ENCODE results near the gene DPH7.
A peak's percentile ranks its signal among the peaks of the same experiment; 100 is the strongest.
"Not testable (repeated sequence)": the region's sequence is repeated elsewhere in the genome, so short reads cannot be mapped to it uniquely, and the experiment has no call there.

Gene DPH7

DNA sequence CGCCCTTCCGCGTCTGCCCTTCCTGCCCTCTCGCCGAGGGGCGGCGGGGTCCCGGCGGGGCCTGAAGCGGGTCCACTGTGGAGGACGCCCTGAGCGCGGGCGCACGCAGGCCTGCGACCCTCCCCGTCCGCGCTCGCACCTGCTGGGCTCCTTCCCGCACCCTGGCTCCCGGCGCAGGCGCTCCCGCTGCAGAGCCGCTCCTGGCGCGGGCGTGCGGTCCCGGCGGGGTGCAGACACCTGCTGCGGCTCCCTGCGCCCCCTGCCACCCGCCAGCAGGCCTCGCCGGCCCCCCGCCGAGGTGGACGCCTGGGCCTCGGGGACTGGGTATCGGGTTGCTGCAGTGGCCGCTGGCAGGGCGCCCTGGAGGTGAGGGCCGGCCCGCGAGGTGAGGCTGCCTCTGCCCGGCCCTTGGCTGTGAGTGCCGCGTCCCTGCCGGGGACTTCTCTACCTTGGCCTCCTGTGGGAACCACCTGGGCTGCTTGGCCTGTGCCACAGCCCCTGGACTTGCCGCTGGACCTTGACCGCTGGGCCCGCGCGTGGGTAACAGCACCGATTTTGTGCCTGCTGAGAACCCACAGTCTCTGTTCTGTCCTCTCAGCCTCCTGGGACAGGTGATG lies 27.4 kb upstream of the DPH7 start:
- peak in 1 of 2 experiments; percentile 31 for DNase-seq

DNA sequence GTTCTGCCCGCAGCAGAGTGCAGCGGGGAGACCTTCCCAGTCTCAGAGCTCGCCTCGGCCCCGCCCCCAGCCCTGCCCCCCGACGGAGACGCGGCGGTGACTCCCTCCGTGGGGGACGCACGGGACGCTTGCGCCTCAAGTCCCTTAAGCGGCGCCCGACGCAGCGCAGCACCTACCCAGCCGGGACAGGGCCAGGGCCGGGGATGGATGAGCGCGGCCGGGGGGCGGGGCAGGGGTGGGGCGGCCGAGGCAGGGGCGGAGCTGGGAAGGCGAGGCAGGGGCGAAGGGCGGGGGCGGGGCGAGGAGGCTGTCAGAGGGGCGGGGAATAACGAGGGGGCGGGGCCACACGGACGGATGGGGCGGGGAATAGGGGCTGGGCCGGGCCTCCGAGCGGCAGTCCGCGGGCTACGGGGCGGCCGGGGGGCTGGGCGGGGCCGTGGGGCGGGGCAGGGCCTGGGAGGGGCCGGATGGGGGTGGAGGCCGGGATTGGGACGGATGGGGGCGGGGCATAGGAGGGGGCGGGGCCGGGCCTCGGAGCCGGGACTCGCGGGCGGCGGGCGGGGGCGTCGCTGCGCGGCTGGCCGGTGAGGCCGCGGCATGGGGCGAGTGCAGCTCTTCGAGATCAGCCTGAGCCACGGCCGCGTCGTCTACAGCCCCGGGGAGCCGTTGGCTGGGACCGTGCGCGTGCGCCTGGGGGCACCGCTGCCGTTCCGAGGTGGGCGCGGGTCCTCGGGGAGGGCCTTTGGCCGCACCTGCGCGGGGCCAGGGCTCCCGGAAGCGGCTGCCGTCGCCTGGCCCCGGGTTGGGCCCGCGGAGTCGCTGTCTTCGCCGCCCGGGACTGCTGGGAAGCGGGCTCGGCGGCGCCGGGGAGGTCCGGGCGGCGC lies 26.6 kb upstream of the DPH7 start, which contains the start of gene ARRDC1:
ARRDC1 (plus strand) TSS at position 566 of the 884 bp plus-strand sequence; CDS start at position 598, 32 bp downstream.
- peak; percentile 66 to 82 for DNase-seq

DNA sequence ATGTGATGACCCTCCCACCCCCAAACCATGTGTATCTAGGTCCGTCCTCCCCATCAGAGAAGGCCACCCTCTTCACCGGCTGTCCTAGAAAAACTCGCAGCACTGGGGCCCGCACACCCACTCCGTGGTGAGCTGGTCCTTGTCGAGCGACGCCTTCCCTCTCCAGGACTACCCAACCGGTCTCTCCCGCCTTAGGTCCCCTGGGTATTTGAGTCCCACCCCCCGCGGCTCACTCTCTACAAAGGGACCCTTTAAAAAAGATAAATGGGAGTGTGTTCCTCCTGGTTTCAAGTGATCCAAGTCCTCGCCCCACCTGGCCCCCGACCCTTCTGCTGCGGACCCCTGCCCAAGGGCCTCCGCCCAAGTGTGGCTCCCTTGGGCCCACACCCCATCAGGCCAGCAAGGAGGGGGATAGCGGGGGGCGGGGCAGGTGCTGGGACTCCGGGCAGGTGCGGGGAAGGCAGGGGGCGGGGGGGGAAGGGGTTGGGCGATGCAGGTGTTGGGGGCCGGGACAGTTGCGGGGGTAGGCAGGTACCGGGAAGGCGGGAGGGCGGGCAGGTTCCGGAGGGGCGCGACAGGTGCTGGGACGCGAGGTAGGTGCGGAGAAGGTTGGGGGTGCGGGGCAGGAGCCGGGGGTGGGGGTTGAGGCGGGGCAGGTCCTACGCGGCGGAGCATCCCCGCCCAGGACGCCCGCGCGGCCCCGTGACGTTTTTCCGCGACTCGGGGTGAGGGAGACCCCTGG lies 25.8 kb upstream of the DPH7 start:
- DNase-seq, result no peak

DNA sequence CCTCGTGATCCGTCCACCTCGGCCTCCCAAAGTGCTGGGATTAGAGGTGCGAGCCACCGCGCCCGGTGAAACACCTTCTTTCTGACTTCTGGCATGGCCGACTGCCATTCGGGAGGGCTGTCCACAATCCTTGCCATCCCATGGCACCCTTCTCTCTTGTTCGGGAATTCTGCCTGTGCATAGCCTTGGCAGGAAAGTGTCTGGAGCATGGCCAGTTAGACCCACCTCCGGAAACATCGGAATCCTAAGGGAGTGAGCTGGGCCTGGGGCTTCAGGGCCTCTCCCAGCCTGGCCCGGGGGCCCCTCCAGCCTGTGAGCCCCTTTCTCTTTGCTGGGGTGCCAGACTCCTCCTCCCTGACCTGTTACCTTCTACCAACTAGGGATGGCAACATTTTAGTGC lies 25.2 kb upstream of the DPH7 start:
- no peak for DNase-seq

DNA sequence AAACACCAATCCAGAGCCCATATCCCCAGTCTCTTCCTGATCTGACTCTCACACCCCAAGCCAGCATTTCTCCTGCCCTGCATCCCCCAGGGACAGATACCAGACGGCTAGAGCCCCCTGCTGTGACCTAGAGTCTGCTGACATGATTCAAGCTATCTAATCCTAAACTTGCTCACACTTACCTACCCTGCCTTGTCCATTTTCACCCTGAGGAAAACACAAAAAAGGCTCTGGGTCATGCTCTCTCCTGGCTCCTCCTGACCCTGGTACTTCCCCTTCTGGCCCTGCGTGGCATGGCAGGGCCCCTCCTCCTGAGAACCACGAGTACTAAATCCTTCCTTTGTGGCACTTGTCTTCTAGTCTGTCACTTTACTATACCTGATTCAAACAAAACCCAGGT lies 23.9 kb upstream of the DPH7 start:
- no peak for DNase-seq

DNA sequence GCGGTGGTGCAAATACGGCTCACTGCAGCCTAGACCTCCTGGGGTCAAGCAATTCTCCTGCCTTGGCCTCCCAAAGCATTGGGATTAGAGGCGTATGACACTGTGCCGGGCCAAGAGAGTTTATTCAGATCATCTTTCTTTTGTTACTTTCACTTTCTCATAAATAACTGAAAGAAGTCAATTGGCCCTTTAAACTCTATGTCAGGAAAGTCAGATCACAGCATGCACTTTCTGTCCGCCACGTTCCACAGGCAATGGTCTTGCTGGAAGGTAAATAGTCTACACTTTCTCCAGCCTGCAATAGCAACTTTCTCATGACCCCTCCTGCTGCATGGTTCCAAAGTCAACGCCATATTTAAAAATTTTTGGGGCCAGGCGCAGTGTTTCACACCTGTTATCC lies 20.2 kb upstream of the DPH7 start:
- DNase-seq, result no peak

DNA sequence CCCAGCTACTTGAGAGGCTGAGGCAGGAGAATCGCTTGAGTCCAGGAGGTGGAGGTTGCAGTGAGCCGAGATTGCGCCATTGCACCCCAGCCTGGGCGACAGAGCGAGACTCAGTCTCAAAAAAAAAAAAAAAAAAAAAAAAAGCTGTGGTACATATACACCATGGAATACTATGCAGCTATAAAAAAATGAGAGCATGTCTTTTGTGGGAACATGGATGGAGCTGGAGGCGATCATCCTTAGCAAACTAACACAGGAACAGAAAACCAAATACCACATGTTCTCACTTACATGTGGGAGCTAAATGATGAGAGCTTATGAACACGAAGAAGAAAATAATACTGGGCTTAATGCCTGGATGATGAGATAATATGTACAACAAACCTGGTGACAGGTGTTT lies 17.9 kb upstream of the DPH7 start:
- DNase-seq, result not testable (repeated sequence)

DNA sequence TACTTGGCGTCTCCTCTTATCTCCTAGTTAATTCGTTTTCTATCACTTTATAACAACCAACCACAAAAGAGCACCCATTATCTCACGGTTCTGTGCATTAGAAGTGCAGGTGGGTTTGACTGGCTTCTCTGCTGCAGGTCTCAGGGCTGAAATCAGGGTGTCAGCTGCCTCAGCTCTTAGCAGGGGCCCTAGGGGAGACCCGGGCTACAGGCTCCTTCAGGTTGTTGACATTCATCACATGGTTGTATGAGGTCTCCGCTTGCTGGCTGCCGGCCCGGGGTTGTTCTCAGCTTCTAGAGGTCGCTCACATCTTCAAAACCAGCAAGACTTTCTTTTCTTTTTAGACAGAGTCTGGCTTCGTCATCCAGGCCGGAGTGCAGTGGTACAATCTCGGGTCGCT lies 14.5 kb upstream of the DPH7 start:
- no peak for DNase-seq

DNA sequence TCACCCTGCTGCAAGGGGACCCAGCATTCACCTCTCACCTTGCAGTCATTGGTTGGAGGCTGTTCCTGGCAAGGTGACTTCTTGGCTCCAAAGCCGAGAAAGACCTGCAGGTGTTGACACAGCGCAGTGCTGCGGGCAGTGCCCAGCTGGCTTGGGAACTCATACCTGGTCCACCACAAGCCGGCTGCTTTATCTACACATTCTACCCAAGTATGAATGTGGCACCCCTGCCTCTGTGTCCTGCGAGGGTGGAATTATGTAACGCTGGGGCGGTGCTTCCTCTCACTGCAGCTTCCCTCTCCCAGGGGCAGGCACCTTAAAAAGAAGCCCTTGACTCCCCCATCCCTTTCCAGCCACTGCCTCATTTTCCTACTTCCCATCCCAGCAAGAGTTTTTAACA lies 14.0 kb upstream of the DPH7 start:
- no peak for DNase-seq

DNA sequence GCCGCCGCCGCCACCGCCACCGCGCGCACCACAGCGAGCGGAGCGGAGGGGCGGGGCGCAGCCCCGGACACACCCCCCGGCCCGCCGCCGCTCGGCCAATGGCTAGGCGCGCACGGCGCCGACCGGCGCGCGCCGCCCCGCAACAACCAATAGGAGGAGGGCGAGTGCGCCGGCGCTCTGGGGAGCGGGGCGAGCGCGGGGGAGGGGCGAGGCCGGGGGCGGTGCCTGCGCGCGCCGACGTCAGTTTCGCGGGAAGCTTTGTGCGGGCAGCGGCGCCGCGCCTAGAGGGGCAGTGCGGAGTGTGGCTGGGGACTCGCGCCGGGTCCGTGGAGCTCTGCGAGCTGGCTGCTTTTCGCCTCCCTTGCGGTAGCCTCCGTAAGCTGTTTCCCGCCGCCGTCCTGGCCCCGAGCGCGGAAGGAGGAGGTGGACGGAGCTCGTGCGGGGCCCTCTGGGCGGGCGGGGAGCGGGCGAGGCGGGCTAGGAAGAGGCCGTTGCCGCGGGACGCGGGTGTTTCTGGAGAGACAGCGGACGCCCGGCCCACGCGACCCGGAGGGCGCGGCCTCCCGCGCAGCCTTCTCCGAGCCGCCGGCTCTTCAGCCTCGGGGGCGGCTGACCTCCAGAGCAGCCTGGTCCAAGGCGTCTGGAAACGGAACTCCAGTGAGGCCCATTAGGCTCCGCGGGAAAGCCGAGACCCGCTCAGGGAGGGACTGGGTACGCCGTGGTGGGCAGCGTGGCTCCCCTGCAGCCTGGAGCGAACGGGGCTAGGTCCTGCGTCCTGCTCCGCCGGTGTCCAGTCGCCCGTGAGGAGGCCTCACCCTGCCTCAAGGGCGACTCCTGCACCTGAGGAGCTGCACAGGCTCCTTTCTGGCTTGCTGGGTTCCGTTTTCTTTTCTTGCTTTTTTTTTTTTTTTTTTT lies 12.0 kb upstream of the DPH7 start, which contains the start of gene ZMYND19:
ZMYND19 (minus strand) TSS at position 44 of the 915 bp plus-strand sequence. CDS start 249 bp downstream, outside the sequence.
- peak; percentile 87 to 88 for DNase-seq

DNA sequence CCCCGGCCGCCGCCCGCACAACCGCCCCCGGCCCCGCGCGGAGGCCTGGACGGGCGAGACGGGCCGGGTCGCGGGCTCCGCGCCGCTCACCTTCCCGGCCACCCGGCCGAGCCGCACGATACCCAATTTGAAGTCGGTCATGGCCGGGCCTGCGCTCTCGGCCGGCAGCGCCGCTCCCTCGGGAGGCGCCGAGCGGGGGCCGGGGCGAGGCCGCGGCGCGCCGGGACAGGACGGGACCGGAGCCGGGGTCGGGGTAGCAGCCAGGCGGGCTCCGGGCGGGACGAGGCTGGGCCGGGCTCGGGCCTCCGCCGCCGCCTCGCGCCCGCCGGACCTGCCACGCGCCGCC lies 11.4 kb upstream of the DPH7 start:
- DNase-seq, result no peak

DNA sequence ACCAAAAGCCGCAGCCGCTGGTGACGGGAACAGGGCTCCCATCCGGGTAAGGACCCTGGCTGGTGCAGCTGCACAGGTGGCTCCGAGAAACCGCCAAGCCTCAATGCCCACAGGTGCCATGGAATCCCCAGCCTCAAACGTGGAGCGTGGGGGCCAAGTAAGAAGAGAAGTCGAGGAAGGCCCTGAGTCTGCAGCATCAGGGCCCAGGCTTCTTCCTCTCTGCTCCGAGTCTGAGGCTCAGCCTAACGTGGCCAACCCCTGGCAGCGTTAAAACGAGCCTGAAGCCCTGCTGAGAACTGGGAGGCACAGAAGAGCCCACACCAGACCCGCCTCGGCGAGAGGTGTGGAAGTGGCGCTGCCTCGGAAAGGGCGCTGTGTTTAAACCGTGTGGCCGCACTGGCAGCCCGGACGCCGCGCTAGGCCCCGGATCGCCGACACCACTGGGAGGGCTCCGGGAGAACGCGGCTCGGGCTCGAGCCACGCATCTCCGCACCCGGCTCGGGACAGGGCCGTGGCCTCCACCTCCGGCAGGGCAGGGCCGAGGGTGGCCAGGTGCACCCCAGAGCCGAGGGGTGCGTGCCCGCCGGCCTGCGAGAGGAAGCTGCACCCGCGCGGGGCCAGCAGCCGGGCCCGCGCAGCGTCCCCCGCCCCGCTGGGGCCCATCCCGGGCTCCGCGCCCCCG lies 10.9 kb upstream of the DPH7 start:
- peak in 1 of 2 experiments; percentile 13 for DNase-seq

DNA sequence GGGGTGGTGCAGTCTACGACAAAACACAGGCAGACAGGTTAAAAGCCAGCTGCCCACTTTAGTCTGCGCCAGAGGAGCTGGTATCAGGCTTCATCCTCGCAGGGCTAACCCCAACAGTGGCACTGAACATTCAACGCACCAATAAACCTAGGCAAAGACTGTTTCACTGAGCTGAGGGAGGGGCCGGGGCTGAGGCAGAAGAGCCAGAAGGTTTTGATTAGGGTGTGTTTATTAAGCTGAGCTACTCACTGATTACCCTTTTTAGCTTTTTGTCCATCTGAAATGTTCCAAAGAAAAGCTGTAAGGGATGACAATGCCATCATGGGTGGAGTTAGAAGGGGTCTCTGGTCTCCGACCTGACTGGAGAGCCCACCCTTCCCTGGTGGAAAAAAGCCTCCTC lies 10.2 kb upstream of the DPH7 start:
- no peak for DNase-seq

DNA sequence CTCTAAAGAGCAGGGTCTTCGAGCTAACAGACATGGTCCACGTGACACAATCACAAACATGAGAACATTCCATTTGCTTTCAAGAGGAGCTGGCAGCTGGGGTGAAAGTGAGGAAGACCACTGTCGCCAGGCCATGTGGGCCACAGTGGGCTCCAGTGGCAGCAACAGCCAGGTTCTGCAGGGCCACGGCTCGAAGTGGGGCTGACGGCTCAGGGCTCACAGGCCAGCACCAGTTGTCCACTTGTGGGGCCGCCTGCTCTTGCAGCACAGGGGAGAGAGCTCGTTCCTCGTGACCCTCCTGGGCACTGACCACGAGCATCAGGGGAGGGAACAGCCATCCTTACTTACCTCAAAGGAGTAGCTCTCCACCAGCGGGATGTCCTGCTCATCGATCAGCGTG lies 9.6 kb upstream of the DPH7 start:
- no peak for DNase-seq

DNA sequence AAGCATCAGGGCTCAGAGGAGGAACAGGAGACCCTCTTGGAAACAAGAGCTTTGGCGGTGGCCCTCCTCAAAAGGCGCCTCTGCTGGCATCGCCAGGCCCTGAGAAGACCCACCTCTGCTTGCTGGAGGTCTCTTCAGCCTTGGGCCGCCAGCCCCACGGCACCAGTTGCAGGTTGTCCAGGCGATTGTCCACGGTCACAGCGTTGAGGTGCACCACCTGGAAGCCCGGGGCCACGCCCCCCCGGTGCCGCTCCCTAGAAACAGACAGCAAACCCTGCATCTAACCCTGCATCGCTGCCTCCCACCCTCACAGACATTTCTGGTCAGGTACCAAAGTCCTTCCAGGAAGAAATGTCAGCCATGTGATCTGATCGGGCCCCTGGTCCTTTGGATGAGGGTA lies 8.1 kb upstream of the DPH7 start:
- no peak for DNase-seq

DNA sequence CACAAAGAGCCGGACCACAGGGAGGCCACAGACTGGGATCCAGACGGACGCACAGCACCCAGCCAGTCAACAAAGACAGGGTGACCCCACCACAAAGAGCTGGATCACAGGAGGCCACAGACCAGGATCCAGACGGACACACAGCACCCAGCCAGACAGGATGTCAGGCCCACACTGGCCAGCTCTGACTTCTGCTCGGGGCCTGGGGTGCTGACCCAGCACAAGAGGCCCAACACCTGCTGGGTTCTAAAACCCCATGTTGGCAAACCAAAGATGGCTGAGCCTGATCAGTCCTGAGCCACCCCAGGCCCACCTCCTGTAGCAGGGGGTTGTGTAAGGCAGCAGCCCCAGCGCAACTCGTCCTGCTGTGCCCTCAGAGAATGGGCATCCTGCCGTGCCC lies 5.2 kb upstream of the DPH7 start:
- DNase-seq, result no peak

DNA sequence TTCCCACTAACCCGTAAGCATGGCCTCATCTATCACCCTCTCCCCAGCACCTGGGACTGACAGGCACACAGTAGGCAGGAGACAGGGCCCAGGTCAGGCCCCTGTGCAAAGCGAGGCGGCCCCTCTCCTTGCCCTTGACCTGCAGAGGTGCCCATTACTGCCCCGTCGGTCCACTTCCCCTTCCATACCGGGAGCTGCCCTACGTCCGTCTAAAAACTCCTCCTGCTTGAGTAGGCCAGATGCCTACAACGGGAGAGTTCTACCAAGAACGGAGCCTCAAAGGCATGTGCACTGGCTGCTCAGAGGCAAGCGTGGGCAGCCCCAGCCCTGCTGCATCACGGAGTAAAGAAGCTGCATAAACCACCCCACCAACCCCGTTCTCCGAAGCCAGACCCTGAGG lies 4.6 kb upstream of the DPH7 start:
- DNase-seq, result no peak

DNA sequence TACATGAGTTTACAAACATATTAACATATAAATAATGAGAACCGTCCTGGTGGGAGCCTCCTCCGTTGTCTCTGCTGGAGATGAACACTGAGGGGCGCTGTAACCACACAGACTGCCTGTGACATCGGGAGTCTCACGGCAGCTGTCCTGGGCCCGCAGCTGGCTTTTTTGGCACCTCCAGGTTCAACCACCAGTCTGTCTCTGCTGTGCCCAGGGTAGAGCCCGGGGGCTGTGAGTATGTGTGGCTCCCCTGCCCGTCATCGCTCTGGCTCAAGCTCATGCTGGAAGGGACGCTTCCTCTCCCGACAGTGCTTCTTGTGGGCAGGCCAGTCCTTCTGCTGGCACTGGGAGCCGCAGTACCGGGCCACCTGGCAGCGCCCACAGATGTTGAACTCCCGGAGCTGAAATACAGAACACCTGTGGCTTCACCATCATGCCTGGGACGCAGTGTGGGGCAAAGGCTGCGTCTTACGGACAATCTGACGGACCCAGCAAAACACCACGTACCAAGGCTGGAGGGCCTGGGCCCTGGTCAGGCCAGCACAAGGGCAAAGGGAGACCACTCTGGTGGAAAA lies 3.6 kb upstream of the DPH7 start:
- no peak for DNase-seq

DNA sequence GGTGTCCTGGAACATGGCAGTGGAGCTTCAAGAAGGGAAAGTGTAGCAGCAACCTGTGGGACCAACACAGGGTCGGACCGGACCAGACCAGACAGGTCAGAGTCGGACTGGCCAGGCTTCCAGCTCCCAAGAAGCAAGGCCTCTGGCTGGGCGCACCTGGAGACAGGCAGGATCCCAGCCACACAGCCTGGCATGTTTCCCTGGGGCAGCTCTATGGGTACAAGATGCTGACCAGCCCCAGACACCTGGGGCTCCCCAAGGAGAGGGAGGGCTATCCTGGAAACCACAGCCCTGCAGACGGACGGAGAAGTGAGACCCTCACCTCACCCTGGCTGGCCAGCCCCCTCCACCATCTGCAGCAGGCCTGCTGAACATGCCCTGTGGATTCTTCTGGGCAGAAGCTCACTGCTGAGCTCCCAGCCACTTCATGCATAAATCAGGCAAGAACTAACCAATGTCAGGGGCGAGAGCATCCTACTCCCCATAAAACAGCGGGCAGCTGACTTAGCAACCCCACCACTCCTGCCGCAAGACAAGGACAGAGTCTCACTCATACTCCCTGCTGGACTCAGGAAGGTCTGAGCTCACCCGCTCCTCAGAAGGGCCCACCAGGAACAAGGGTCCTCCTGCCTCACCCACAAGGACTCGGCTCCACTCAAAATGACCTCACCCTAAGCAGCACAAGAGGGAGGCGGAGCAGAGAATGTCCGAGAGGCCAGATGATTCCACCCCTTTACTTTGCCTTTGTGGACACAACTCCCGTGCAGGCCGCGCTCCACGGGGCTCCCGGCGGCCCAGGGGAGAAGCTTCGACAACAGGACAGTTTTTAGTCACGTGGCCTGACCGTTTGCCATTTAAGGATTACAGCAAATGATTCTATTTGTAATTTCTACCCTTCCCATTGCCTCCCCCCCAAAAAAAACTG lies 2.9 kb upstream of the DPH7 start:
- no peak for DNase-seq

DNA sequence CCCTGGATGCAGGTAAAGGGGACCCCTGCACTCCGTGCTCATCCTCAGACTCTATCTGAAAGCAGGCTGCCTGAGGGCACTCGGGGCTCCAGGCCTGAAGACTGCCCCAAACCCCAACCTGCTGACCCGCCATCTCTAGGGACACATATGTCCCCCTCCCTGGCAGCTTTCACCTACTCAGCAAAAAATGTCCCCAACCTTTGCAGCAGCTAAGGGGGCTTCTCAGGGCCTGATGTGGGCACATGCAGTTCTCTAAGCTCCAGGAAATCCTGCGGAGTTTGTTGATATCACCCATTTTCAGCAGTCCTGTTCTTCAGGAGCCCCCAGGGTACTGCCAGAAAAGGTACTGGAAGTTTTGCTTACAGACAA lies 2.2 kb upstream of the DPH7 start:
- DNase-seq, result no peak

All from NCI-H2081 (cell line).